IMR-90 (cell line): ENCODE measurements around the gene MINDY1. TPM values are rescaled to one million over a fixed set of nuclear protein-coding genes. Genes with fewer than 3 reads are reported as not detected.

Experiments used
- ATAC-seq: fragments of 200-7000 bp; cut with Tn5 transposase; 2 replicates; pipeline ENCODE4 v1.9.1; 2020; ENCODE audit warnings: low read depth, mild to moderate bottlenecking, moderate library complexity
- BruUV-seq: library from RNA; stranded (reverse); fragments of 400-500 nt; replicated peaks from 2 replicates; lab custom pipeline; 2021; lab: Mats Ljungman, UMichigan
- CTCF ChIA-PET: fragments of 300-600 bp; formaldehyde crosslinking; extraction: SDS; loops from one replicate; lab custom pipeline; 2021; ENCODE audit warnings: antibody characterized with exemption; lab: Yijun Ruan, JAX
- POLR2A ChIA-PET: fragments of 300-600 bp; sonication (Branson Sonifier 250); formaldehyde crosslinking; loops from one replicate; lab custom pipeline; 2022; ENCODE audit warnings: antibody characterized with exemption; ENCODE audit not compliant: unreplicated experiment; lab: Charles Lee
- DNase-seq: peaks from one replicate; pipeline ENCODE4 v3.0.0; 2013
- H2AFZ ChIP-seq: replicated peaks from 2 replicates; pipeline ENCODE3; 2013; ENCODE audit warnings: low read length, mild to moderate bottlenecking; ENCODE audit not compliant: poor library complexity
- H2AK5ac ChIP-seq: 2 replicates; pipeline ENCODE4 v1.6.1; 2013; ENCODE audit warnings: low read depth, low read length, inconsistent platforms
- H2AK9ac ChIP-seq: replicated peaks from 2 replicates; pipeline ENCODE3; 2013; ENCODE audit warnings: mild to moderate bottlenecking, low read depth, low read length, moderate library complexity; ENCODE audit not compliant: poor library complexity
- H2BK120ac ChIP-seq: 2 replicates; pipeline ENCODE4 v1.6.1; 2013; ENCODE audit warnings: low read depth, low read length, inconsistent platforms
- H2BK15ac ChIP-seq: 3 replicates; pipeline ENCODE4 v1.6.1; 2013; ENCODE audit warnings: low read depth, low read length, inconsistent platforms
- H2BK20ac ChIP-seq: 2 replicates; pipeline ENCODE4 v1.6.1; 2013; ENCODE audit warnings: low read depth, mild to moderate bottlenecking, inconsistent platforms, low read length, moderate library complexity
- H2BK5ac ChIP-seq: 2 replicates; pipeline ENCODE4 v1.6.1; 2013; ENCODE audit warnings: mild to moderate bottlenecking, low read depth, low read length, inconsistent platforms; ENCODE audit not compliant: poor library complexity, severe bottlenecking
- H3K14ac ChIP-seq: replicated peaks from 2 replicates; pipeline ENCODE4 v1.6.1; 2013; ENCODE audit warnings: low read depth, low read length, inconsistent platforms
- H3K18ac ChIP-seq: 2 replicates; pipeline ENCODE4 v1.6.1; 2013; ENCODE audit warnings: low read depth, low read length, control low read depth
- H3K23ac ChIP-seq: 2 replicates; pipeline ENCODE4 v1.6.1; 2013; ENCODE audit warnings: low read depth, low read length, inconsistent platforms
- H3K27ac ChIP-seq: 2 replicates; pipeline ENCODE4 v1.5.1; 2013; ENCODE audit warnings: mild to moderate bottlenecking, control low read depth, low read length; ENCODE audit not compliant: insufficient read depth
- H3K27me3 ChIP-seq: 2 replicates; pipeline ENCODE4 v1.6.1; 2013; ENCODE audit warnings: low read length; ENCODE audit not compliant: control insufficient read depth, insufficient read depth
- H3K36me3 ChIP-seq: 2 replicates; pipeline ENCODE4 v1.6.1; 2013; ENCODE audit warnings: low read length, mixed read lengths; ENCODE audit not compliant: control insufficient read depth, insufficient read depth
- H3K4ac ChIP-seq: 2 replicates; pipeline ENCODE4 v1.6.1; 2013; ENCODE audit warnings: low read depth, low read length, inconsistent platforms
- H3K4me1 ChIP-seq: 2 replicates; pipeline ENCODE4 v1.6.1; 2013; ENCODE audit warnings: low read length, mixed read lengths; ENCODE audit not compliant: control insufficient read depth, insufficient read depth
- H3K4me2 ChIP-seq: 2 replicates; pipeline ENCODE4 v1.6.1; 2013; ENCODE audit warnings: low read depth, mild to moderate bottlenecking, control low read depth, low read length, moderate library complexity
- H3K4me3 ChIP-seq: 2 replicates; pipeline ENCODE4 v1.5.1; 2013; ENCODE audit warnings: low read depth, mild to moderate bottlenecking, control low read depth, low read length, moderate library complexity; ENCODE audit not compliant: insufficient read depth
- H3K56ac ChIP-seq: 2 replicates; pipeline ENCODE4 v1.6.1; 2013; ENCODE audit warnings: low read length, inconsistent platforms; ENCODE audit not compliant: insufficient read depth; ENCODE audit errors: extremely low read depth
- H3K79me1 ChIP-seq, 2 experiments: 2 replicates each; pipeline ENCODE4 v1.6.1; 2013; ENCODE audit warnings: low read length in 2 of 2, inconsistent platforms in 1 of 2, low read depth in 1 of 2
- H3K9ac ChIP-seq: 2 replicates; pipeline ENCODE4 v1.6.1; 2013; ENCODE audit warnings: low read depth, low read length, control low read depth
- H3K9me1 ChIP-seq: 2 replicates; pipeline ENCODE4 v1.6.1; 2013; ENCODE audit warnings: low read length, inconsistent platforms; ENCODE audit not compliant: insufficient read depth
- H3K9me3 ChIP-seq: 2 replicates; pipeline ENCODE4 v1.6.1; 2013; ENCODE audit warnings: low read length; ENCODE audit not compliant: control insufficient read depth, insufficient read depth
- H4K20me1 ChIP-seq: 2 replicates; pipeline ENCODE4 v1.6.1; 2013; ENCODE audit warnings: low read length, inconsistent platforms; ENCODE audit not compliant: insufficient read depth
- H4K5ac ChIP-seq: 2 replicates; pipeline ENCODE4 v1.6.1; 2013; ENCODE audit warnings: mild to moderate bottlenecking, low read depth, low read length, control low read depth
- H4K8ac ChIP-seq, 2 experiments: 2 replicates each; pipeline ENCODE4 v1.6.1; 2013; ENCODE audit warnings: low read depth in 2 of 2, low read length in 2 of 2, control low read depth in 1 of 2, inconsistent platforms in 1 of 2
- H4K91ac ChIP-seq: 2 replicates; pipeline ENCODE4 v1.6.1; 2013; ENCODE audit warnings: low read depth, low read length, inconsistent platforms; ENCODE audit not compliant: insufficient read depth
- BHLHE40 ChIP-seq: fragments of 150-350 bp; IDR thresholded peaks from 2 replicates; pipeline ENCODE4 v1.6.1; 2016; ENCODE audit warnings: mild to moderate bottlenecking, low read depth, low read length
- CEBPB ChIP-seq: IDR thresholded peaks from 2 replicates; pipeline ENCODE4 v1.6.1; 2012; ENCODE audit warnings: low read depth, low read length, improper control_type of control experiment
- CHD1 ChIP-seq: IDR thresholded peaks from 2 replicates; pipeline ENCODE4 v1.6.1; 2012; ENCODE audit warnings: low read depth, low read length, improper control_type of control experiment
- CTCF ChIP-seq: conservative IDR thresholded peaks from 2 replicates; pipeline ENCODE4 v1.5.1; 2012; ENCODE audit warnings: mild to moderate bottlenecking, low read depth, low read length, improper control_type of control experiment
- ELK1 ChIP-seq: fragments of 150-350 bp; IDR thresholded peaks from 2 replicates; pipeline ENCODE4 v1.6.1; 2016; ENCODE audit warnings: low read depth, mild to moderate bottlenecking, low read length, moderate library complexity, borderline replicate concordance
- MAFK ChIP-seq: IDR thresholded peaks from 2 replicates; pipeline ENCODE4 v1.6.1; 2012; ENCODE audit warnings: low read depth, low read length, improper control_type of control experiment
- MAZ ChIP-seq: IDR thresholded peaks from 2 replicates; pipeline ENCODE4 v1.6.1; 2012; ENCODE audit warnings: low read depth, mild to moderate bottlenecking, low read length, improper control_type of control experiment, moderate library complexity, borderline replicate concordance
- POLR2A ChIP-seq: IDR thresholded peaks from 2 replicates; pipeline ENCODE4 v1.6.1; 2012; ENCODE audit warnings: mild to moderate bottlenecking, low read depth, low read length
- RAD21 ChIP-seq: IDR thresholded peaks from 2 replicates; pipeline ENCODE4 v1.6.1; 2012; ENCODE audit warnings: low read length, improper control_type of control experiment
- RCOR1 ChIP-seq: IDR thresholded peaks from 2 replicates; pipeline ENCODE4 v1.6.1; 2012; ENCODE audit warnings: mild to moderate bottlenecking, low read length, improper control_type of control experiment; ENCODE audit not compliant: insufficient replicate concordance
- RFX5 ChIP-seq: IDR thresholded peaks from 2 replicates; pipeline ENCODE4 v1.8.0; 2012; ENCODE audit warnings: low read depth, mild to moderate bottlenecking, low read length, moderate library complexity
- SMC3 ChIP-seq: fragments of 150-350 bp; IDR thresholded peaks from 2 replicates; pipeline ENCODE4 v1.6.1; 2016; ENCODE audit warnings: low read depth, mild to moderate bottlenecking, antibody characterized with exemption, low read length, moderate library complexity
- WGBS, 2 experiments: methylation state at CpG; one replicate each; pipeline versions ENCODE4 v1.1.5 to v1.1.7; 2013; ENCODE audit warnings: missing lambda C conversion rate in 2 of 2; ENCODE audit not compliant: insufficient read length in 1 of 2; ENCODE audit errors: extremely low coverage in 2 of 2; 5-methylcytosine and 5-hydroxymethylcytosine counted together
- dilution Hi-C: fragments of 300-500 bp; cut with HindIII; formaldehyde crosslinking; loops from one replicate; pipeline ENCODE4 v1.14.3; 2018; ENCODE audit warnings: low sequenced_read_pairs; ENCODE audit not compliant: unreplicated experiment
- in situ Hi-C: fragments of 300-500 bp; cut with MboI; formaldehyde crosslinking; loops from 3 replicates; pipeline ENCODE4 v1.14.3; 2019; ENCODE audit warnings: low sequenced_read_pairs, inconsistent platforms, mixed read lengths
- intact Hi-C: fragments of 100-400 bp; cut with micrococcal nuclease; formaldehyde crosslinking; loops from 2 replicates; pipeline ENCODE4 v1.10.0; 2022
- polyA plus RNA-seq, 3 experiments: library from polyadenylated mRNA; depleted of rRNA; stranded (reverse); fragments of >200 nt; gene quantifications; 2 replicates each; pipeline ENCODE4 v1.2.3, GENCODE V29; 2012; ENCODE audit warnings: low replicate concordance in 1 of 3
- total RNA-seq: library from RNA; depleted of rRNA; stranded (reverse); fragments of >200 nt; gene quantifications from 2 replicates; pipeline ENCODE4 v1.2.3, GENCODE V29; 2012

Gene MINDY1
- total and polyA plus RNA-seq, 2 of the 4 experiments (the other 2 are of a cell fraction), result 6.6 to 7.3 TPM

- H4K91ac ChIP-seq, result no peak overlapping the region
- no peak overlapping the region for H2BK20ac ChIP-seq
- dilution Hi-C loops, result no loop called here
- CTCF ChIA-PET, result interaction anchor here (0.9 kb wide), 1 partner anchor 11 kb away, joined by 3 read pairs; no protein-coding TSS in a partner anchor
- no peak overlapping the region for H3K56ac ChIP-seq
- H2AK5ac ChIP-seq, result no peak overlapping the region
- no peaks in the 10 kb centered on the region for H4K20me1 ChIP-seq
- no peak overlapping the region for H3K27ac ChIP-seq
- H3K27me3 ChIP-seq, result peaks cover 6% of the 10 kb centered on the region; the same call in 1 of the 2 replicates
- WGBS, 2 experiments, result 65% methylated on average over 2 of the region's 2 CpGs; no CpG with 5 or more reads in 1 of the 2 experiments
- H2BK15ac ChIP-seq, result no peak overlapping the region
- H3K14ac ChIP-seq, result no peak overlapping the region
- no peak overlapping the region for H2AFZ ChIP-seq
- intact Hi-C loops, result no loop called here
- no peak overlapping the region for H2BK5ac ChIP-seq
- H3K9me3 ChIP-seq, result no peaks in the 10 kb centered on the region
- H3K18ac ChIP-seq, result no peak overlapping the region
- no peak overlapping the region for H3K4me3 ChIP-seq
- no peaks in the 10 kb centered on the region for H3K79me1 ChIP-seq
- no peak overlapping the region for H3K4ac ChIP-seq
- TF ChIP-seq MAZ (no peak), CEBPB (no peak), CHD1 (no peak), CTCF (no peak), RCOR1 (no peak), BHLHE40 (no peak), MAFK (no peak), RFX5 (no peak), RAD21 (no peak), ELK1 (no peak), SMC3 (no peak), POLR2A (no peak)
- ATAC-seq, result no peak
- in situ Hi-C loops, result no loop called here
- H3K4me2 ChIP-seq, result no peak overlapping the region
- peaks cover 10% of the 10 kb centered on the region; the same call in 1 of the 2 replicates for H3K4me1 ChIP-seq
- BruUV-seq, result no TSS peak
- POLR2A ChIA-PET, result no interaction called here
- H3K23ac ChIP-seq, result peak overlapping the region; percentile 66; the same call in 1 of the 2 replicates
- no peak overlapping the region for H3K9ac ChIP-seq
- no peak for DNase-seq
- no peak overlapping the region for H4K8ac ChIP-seq
- peak overlapping the region; percentile 61 for H2AK9ac ChIP-seq
- no peak overlapping the region for H4K5ac ChIP-seq
- H2BK120ac ChIP-seq, result no peak overlapping the region
- H3K9me1 ChIP-seq, result peaks cover 3% of the 10 kb centered on the region; the same call in 1 of the 2 replicates
- H3K36me3 ChIP-seq, result no peaks in the 10 kb centered on the region
These were observed 21.4 kb downstream of the MINDY1 start for GRCh38 chr1:150985179-150985825.
